AG04450 (cell line): ENCODE data around the gene ZNF749. TPM values are rescaled to one million over a fixed set of nuclear protein-coding genes. Genes with fewer than 3 reads are reported as not detected.

Experiments used
- CTCF ChIA-PET: fragments of 300-600, 350-600 bp; formaldehyde crosslinking; extraction: SDS; loops from one replicate; lab custom pipeline; 2022; ENCODE audit warnings: antibody characterized with exemption, inconsistent platforms; lab: Charles Lee
- POLR2A ChIA-PET: fragments of 350-600 bp; formaldehyde crosslinking; extraction: SDS; loops from one replicate; lab custom pipeline; 2021; ENCODE audit warnings: antibody characterized with exemption, inconsistent platforms; lab: Yijun Ruan, JAX
- DNase-seq: peaks from one replicate; pipeline ENCODE4 v3.0.0-alpha.2; 2011; ENCODE audit warnings: low read depth, low spot score
- H3K27ac ChIP-seq: one replicate; pipeline ENCODE4 v1.5.1; 2012; ENCODE audit warnings: low read depth, low read length, control low read depth
- H3K27me3 ChIP-seq: one replicate; pipeline ENCODE4 v1.6.0; 2012; ENCODE audit warnings: low read length; ENCODE audit not compliant: control insufficient read depth, insufficient read depth
- H3K4me3 ChIP-seq: 2 replicates; pipeline ENCODE4 v1.5.1; 2011; ENCODE audit warnings: mild to moderate bottlenecking, low read depth, low read length, control low read depth
- H3K9me3 ChIP-seq: 2 replicates; pipeline ENCODE4 v1.5.1; 2012; ENCODE audit warnings: low read length; ENCODE audit not compliant: control insufficient read depth, insufficient read depth
- CTCF ChIP-seq: IDR thresholded peaks from 2 replicates; pipeline ENCODE4 v1.5.1; 2011; ENCODE audit warnings: low read depth, low read length, control low read depth, inconsistent platforms
- polyA plus RNA-seq: library from polyadenylated mRNA; depleted of rRNA; stranded (reverse); fragments of >200 nt; gene quantifications from 2 replicates; pipeline ENCODE4 v1.2.3, GENCODE V29; 2011

The ZNF749 gene
- polyA plus RNA-seq, 1 experiment: 7.4 TPM

GRCh38 chr19:57465680-57466381 is 30.7 kb downstream of the ZNF749 start:
- CTCF ChIA-PET: interaction anchor here (0.6 kb wide), 2 partner anchors 996 to 1290 kb away, joined by 4 read pairs; no protein-coding TSS in a partner anchor
- no peaks in the 10 kb centered on the region for H3K27me3 ChIP-seq
- TF ChIP-seq CTCF: peak; percentile 25; the same call in 1 of the 2 replicates
- H3K4me3 ChIP-seq: no peak overlapping the region
- no peak for DNase-seq
- POLR2A ChIA-PET: no interaction called here
- H3K9me3 ChIP-seq: peaks cover 36% of the 10 kb centered on the region
- H3K27ac ChIP-seq: no peak overlapping the region

GRCh38 chr19:57466489-57466888 is 31.4 kb downstream of the ZNF749 start:
- no peak for TF ChIP-seq CTCF
- DNase-seq: no peak
- Histone ChIP-seq H3K27me3 (no peaks in the 10 kb centered on the region), H3K9me3 (peaks cover 36% of the 10 kb centered on the region), H3K27ac (no peak overlapping the region), H3K4me3 (no peak overlapping the region)
- ChIA-PET POLR2A (no interaction called here), CTCF (no interaction called here)

- ChIA-PET POLR2A (no interaction called here), CTCF (no interaction called here)
- no peak for DNase-seq
- no peak overlapping the region for H3K4me3 ChIP-seq
- H3K27ac ChIP-seq: no peak overlapping the region
- no peaks in the 10 kb centered on the region for H3K27me3 ChIP-seq
- no peak for TF ChIP-seq CTCF
- H3K9me3 ChIP-seq: peaks cover 54% of the 10 kb centered on the region
Measured at GRCh38 chr19:57473646-57474045, 38.5 kb downstream of the ZNF749 start.

GRCh38 chr19:57477191-57478008 is 42.3 kb downstream of the ZNF749 start, which contains the start of gene ZNF772:
Gene ZNF772 (minus strand): TSS chr19:57477566. CDS start chr19:57477309, 257 bp downstream.
- TF ChIP-seq CTCF: peak; percentile 63
- peaks cover 49% of the 10 kb centered on the region for H3K9me3 ChIP-seq
- peak within 1 kb of the TSS; percentile 63 for H3K27ac ChIP-seq
- H3K27me3 ChIP-seq: no peaks in the 10 kb centered on the region
- DNase-seq: peak; percentile 74
- ChIA-PET POLR2A (interaction anchor here (0.5 to 1.0 kb wide), 3 partner anchors 22 to 911 kb away, joined by 3 read pairs; partner anchors contain the start of gene ZNF773), CTCF (interaction anchor here (0.7 kb wide), 1 partner anchor 10 kb away, joined by 3 read pairs; the partner anchor contains the start of gene ZNF419)
- H3K4me3 ChIP-seq: peak within 1 kb of the TSS; percentile 97
